Keratinocyte (primary cell): ENCODE data around the gene LRRC2. TPM values are rescaled to one million over a fixed set of nuclear protein-coding genes. Genes with fewer than 3 reads are reported as not detected.

Source experiments
- DNase-seq: peaks from one replicate; pipeline ENCODE4 v3.0.0-alpha.2; 2011; ENCODE audit warnings: low read depth, missing footprints, low spot score
- FAIRE-seq: peaks from 2 replicates; lab custom pipeline; 2011; peaks lifted over from hg19 to GRCh38; lab: Jason Lieb, UNC
- H2AFZ ChIP-seq: 2 replicates; pipeline ENCODE4 v1.6.0; 2012; ENCODE audit warnings: low read length, control low read depth, inconsistent platforms; ENCODE audit not compliant: control insufficient read depth
- H3K27ac ChIP-seq: 2 replicates; pipeline ENCODE4 v1.5.1; 2011; ENCODE audit warnings: low read length; ENCODE audit not compliant: control insufficient read depth, insufficient read depth
- H3K27me3 ChIP-seq: 3 replicates; pipeline ENCODE4 v1.6.0; 2011; ENCODE audit warnings: low read length; ENCODE audit not compliant: control insufficient read depth, insufficient read depth; ENCODE audit errors: extremely low read depth
- H3K36me3 ChIP-seq, 2 experiments: 2 replicates in 1 of 2; 3 replicates in 1 of 2; pipeline ENCODE4 v1.5.1; 2011; ENCODE audit warnings: low read length in 2 of 2, mild to moderate bottlenecking in 1 of 2; ENCODE audit not compliant: control insufficient read depth in 2 of 2, insufficient read depth in 2 of 2; ENCODE audit errors: extremely low read depth in 1 of 2
- H3K4me1 ChIP-seq: 3 replicates; pipeline ENCODE4 v1.5.1; 2011; ENCODE audit warnings: low read length; ENCODE audit not compliant: control insufficient read depth, insufficient read depth; ENCODE audit errors: extremely low read depth
- H3K4me2 ChIP-seq: 3 replicates; pipeline ENCODE4 v1.6.0; 2011; ENCODE audit warnings: low read depth, low read length; ENCODE audit not compliant: control insufficient read depth, insufficient read depth; ENCODE audit errors: extremely low read depth
- H3K4me3 ChIP-seq, 3 experiments: fragments of 200-600 bp in 1 of 3; sonication (generic) in 1 of 3; 2 replicates in 2 of 3; 3 replicates in 1 of 3; pipeline ENCODE4 v1.5.1; 2011 to 2016; ENCODE audit warnings: low read length in 3 of 3, mild to moderate bottlenecking in 3 of 3, control low read depth in 2 of 3, inconsistent platforms in 1 of 3, low read depth in 1 of 3, mixed read lengths in 1 of 3, mixed run types in 1 of 3, moderate library complexity in 1 of 3; ENCODE audit not compliant: control insufficient read depth in 2 of 3, insufficient read depth in 2 of 3; ENCODE audit errors: extremely low read depth in 1 of 3
- H3K79me2 ChIP-seq: 2 replicates; pipeline ENCODE4 v1.6.0; 2012; ENCODE audit warnings: low read length; ENCODE audit not compliant: control insufficient read depth, insufficient read depth
- H3K9ac ChIP-seq: 3 replicates; pipeline ENCODE4 v1.6.0; 2011; ENCODE audit warnings: low read length; ENCODE audit not compliant: control insufficient read depth, insufficient read depth; ENCODE audit errors: extremely low read depth
- H3K9me1 ChIP-seq: 3 replicates; pipeline ENCODE4 v1.6.0; 2011; ENCODE audit warnings: low read length; ENCODE audit not compliant: control insufficient read depth, insufficient read depth; ENCODE audit errors: extremely low read depth
- H3K9me3 ChIP-seq: 2 replicates; pipeline ENCODE4 v1.5.1; 2012; ENCODE audit warnings: low read depth, low read length; ENCODE audit not compliant: control insufficient read depth
- H4K20me1 ChIP-seq: 3 replicates; pipeline ENCODE4 v1.6.0; 2011; ENCODE audit warnings: low read length; ENCODE audit not compliant: control insufficient read depth, insufficient read depth; ENCODE audit errors: extremely low read depth
- EZH2 ChIP-seq: IDR thresholded peaks from one replicate; pipeline ENCODE4 v1.6.1; 2012; ENCODE audit warnings: inconsistent platforms, mild to moderate bottlenecking, low read length, moderate library complexity
- dilution Hi-C: fragments of 300-500 bp; cut with MboI; formaldehyde crosslinking; loops from one replicate; pipeline ENCODE4 v1.7.0; 2020; ENCODE audit warnings: low sequenced_read_pairs; ENCODE audit not compliant: extremely low pct_ligation_motif_present
- polyA plus RNA-seq, 5 experiments: library from polyadenylated mRNA; depleted of rRNA in 3 of 5; stranded (reverse) in 3 of 5; stranded (forward) in 1 of 5; unstranded in 1 of 5; fragments of >200 nt; gene quantifications; 1 replicate in 1 of 5; 2 replicates in 3 of 5; 3 replicates in 1 of 5; pipeline versions ENCODE4 v1.2.1 to v1.2.3, GENCODE V29; 2011 to 2012; ENCODE audit warnings: missing spikeins in 2 of 5, low read depth in 1 of 5, low replicate concordance in 1 of 5
- TF ChIP-seq, protein P1 (sequence below), 3 experiments: IDR thresholded peaks in 1 of 3; conservative IDR thresholded peaks in 1 of 3; optimal IDR thresholded peaks in 1 of 3; 2 replicates in 2 of 3; 3 replicates in 1 of 3; pipeline versions ENCODE3 to v1.5.1; 2011; ENCODE audit warnings: low read length in 3 of 3, mild to moderate bottlenecking in 3 of 3, moderate library complexity in 2 of 3, control low read depth in 1 of 3, inconsistent platforms in 1 of 3; ENCODE audit not compliant: insufficient read depth in 2 of 3; ENCODE audit errors: extremely low read depth in 1 of 3

Gene LRRC2
- polyA plus RNA-seq, 1 donor (not counting 4 experiments of a cell fraction or from before 2014, with no cell fraction given) = 0.51 TPM

DNA sequence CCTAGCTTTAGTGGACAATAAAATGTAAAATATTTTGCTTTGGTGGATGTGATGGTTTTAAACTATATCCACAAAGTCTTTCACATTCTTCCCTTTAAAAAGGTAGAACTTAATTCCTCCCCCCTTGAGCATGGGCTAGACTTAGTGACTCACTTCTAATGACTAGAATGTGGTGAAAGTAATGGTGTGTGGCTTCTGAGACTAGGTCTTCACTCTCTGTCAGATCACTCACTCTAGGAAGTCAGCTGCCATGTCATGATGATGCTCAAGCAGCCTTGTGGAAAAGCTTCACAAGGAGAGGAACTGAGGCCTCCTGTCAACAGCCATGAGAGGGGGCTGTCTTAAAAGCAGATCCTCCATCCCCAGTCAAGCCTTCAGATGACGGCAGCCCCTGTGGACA is 4.2 kb downstream of the LRRC2 start:
- Histone ChIP-seq H3K4me2 (no peak overlapping the region), H3K36me3 (no peaks in the 10 kb centered on the region), H3K9me1 (no peaks in the 10 kb centered on the region), H3K27ac (no peak overlapping the region), H4K20me1 (no peaks in the 10 kb centered on the region), H2AFZ (no peak overlapping the region), H3K79me2 (no peaks in the 10 kb centered on the region), H3K27me3 (no peaks in the 10 kb centered on the region), H3K9ac (no peak overlapping the region), H3K9me3 (no peaks in the 10 kb centered on the region), H3K4me1 (peaks cover 37% of the 10 kb centered on the region), H3K4me3 (no peak overlapping the region)
- no peak for TF ChIP-seq EZH2
- TF ChIP-seq, protein P1, sequence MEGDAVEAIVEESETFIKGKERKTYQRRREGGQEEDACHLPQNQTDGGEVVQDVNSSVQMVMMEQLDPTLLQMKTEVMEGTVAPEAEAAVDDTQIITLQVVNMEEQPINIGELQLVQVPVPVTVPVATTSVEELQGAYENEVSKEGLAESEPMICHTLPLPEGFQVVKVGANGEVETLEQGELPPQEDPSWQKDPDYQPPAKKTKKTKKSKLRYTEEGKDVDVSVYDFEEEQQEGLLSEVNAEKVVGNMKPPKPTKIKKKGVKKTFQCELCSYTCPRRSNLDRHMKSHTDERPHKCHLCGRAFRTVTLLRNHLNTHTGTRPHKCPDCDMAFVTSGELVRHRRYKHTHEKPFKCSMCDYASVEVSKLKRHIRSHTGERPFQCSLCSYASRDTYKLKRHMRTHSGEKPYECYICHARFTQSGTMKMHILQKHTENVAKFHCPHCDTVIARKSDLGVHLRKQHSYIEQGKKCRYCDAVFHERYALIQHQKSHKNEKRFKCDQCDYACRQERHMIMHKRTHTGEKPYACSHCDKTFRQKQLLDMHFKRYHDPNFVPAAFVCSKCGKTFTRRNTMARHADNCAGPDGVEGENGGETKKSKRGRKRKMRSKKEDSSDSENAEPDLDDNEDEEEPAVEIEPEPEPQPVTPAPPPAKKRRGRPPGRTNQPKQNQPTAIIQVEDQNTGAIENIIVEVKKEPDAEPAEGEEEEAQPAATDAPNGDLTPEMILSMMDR (optimal IDR thresholded peaks at IDR 0.05 in 1 of 3, IDR thresholded peaks at IDR 0.05 in 1 of 3, conservative IDR thresholded peaks at IDR 0.05 in 1 of 3; ENCODE audit: extremely low read depth in 1 of 3, insufficient read depth in 2 of 3, low read length in 3 of 3) = no peak
- no peak for DNase-seq
- FAIRE-seq = no peak
- dilution Hi-C loops = no loop called here

GRCh38 chr3:46561511-46561910 is 4.6 kb downstream of the LRRC2 start:
- dilution Hi-C loops = no loop called here
- H3K79me2 ChIP-seq = no peaks in the 10 kb centered on the region
- no peaks in the 10 kb centered on the region for H3K9me1 ChIP-seq
- H3K4me1 ChIP-seq = peaks cover 37% of the 10 kb centered on the region
- H3K36me3 ChIP-seq = no peaks in the 10 kb centered on the region
- no peaks in the 10 kb centered on the region for H3K27me3 ChIP-seq
- H3K4me2 ChIP-seq = no peak overlapping the region
- TF ChIP-seq, protein P1 (optimal IDR thresholded peaks at IDR 0.05 in 1 of 3, IDR thresholded peaks at IDR 0.05 in 1 of 3, conservative IDR thresholded peaks at IDR 0.05 in 1 of 3; ENCODE audit: extremely low read depth in 1 of 3, insufficient read depth in 2 of 3, low read length in 3 of 3) = no peak
- TF ChIP-seq EZH2 = no peak
- no peaks in the 10 kb centered on the region for H4K20me1 ChIP-seq
- H2AFZ ChIP-seq = no peak overlapping the region
- FAIRE-seq (no peak), DNase-seq (no peak)
- H3K4me3 ChIP-seq = no peak overlapping the region
- H3K9me3 ChIP-seq = no peaks in the 10 kb centered on the region
- no peak overlapping the region for H3K9ac ChIP-seq
- no peak overlapping the region for H3K27ac ChIP-seq
